HT1080 (cell line): ENCODE results near the gene CAV3. TPM values are rescaled to one million over a fixed set of nuclear protein-coding genes. Genes with fewer than 3 reads are reported as not detected.
A peak's percentile ranks its signal among the peaks of the same experiment; 100 is the strongest.
"Not testable (repeated sequence)": the region's sequence is repeated elsewhere in the genome, so short reads cannot be mapped to it uniquely, and the experiment has no call there.

Source experiments
- DNase-seq: peaks from one replicate; pipeline ENCODE4 v3.0.0-alpha.2; 2015; ENCODE audit warnings: low read depth
- polyA plus RNA-seq, 2 experiments: library from polyadenylated mRNA; depleted of rRNA; stranded (reverse); fragments of >200 nt; gene quantifications; 2 replicates each; pipeline ENCODE4 v1.2.3, GENCODE V29; 2015
- total RNA-seq: library from RNA; depleted of rRNA; stranded (reverse); fragments of >200 nt; shearing (Covaris generic); gene quantifications from 2 replicates; pipeline ENCODE4 v1.2.3, GENCODE V29; 2014; rRNA removed

The CAV3 gene
- not detected in 2 replicates for total RNA-seq
- not detected in 2 replicates for polyA plus RNA-seq (2015; cell fraction: cytosol; rRNA removed)
- not detected in 2 replicates for polyA plus RNA-seq (2015; cell fraction: nucleus; rRNA removed)

- DNase-seq = no peak
Measured at GRCh38 chr3:8733332-8734094, at the start of gene CAV3. Gene CAV3 (plus strand): TSS chr3:8733802. CDS start chr3:8733877, 75 bp downstream.

GRCh38 chr3:8684992-8685391, 48.6 kb upstream of the CAV3 start:
- not testable (repeated sequence) for DNase-seq

GRCh38 chr3:8691295-8691694, 42.3 kb upstream of the CAV3 start:
- DNase-seq = not testable (repeated sequence)

- no peak for DNase-seq
Measured at GRCh38 chr3:8702560-8702959, 31.0 kb upstream of the CAV3 start.

GRCh38 chr3:8705575-8705974, 28.0 kb upstream of the CAV3 start:
- no peak for DNase-seq

GRCh38 chr3:8709287-8709686, 24.3 kb upstream of the CAV3 start:
- DNase-seq = no peak

- no peak for DNase-seq
Measured at GRCh38 chr3:8709801-8710507, 23.6 kb upstream of the CAV3 start.

GRCh38 chr3:8712045-8712907, 21.3 kb upstream of the CAV3 start:
- DNase-seq = peak; percentile 88

- DNase-seq = no peak
Measured at GRCh38 chr3:8712908-8713255, 20.7 kb upstream of the CAV3 start.

- no peak for DNase-seq
Measured at GRCh38 chr3:8713901-8714759, 19.5 kb upstream of the CAV3 start.

- not testable (repeated sequence) for DNase-seq
Measured at GRCh38 chr3:8715757-8716156, 17.8 kb upstream of the CAV3 start.

GRCh38 chr3:8722808-8723207, 10.8 kb upstream of the CAV3 start:
- no peak for DNase-seq

GRCh38 chr3:8723612-8724011, 10.0 kb upstream of the CAV3 start:
- DNase-seq = no peak

- no peak for DNase-seq
Measured at GRCh38 chr3:8724108-8724752, 9.4 kb upstream of the CAV3 start.

GRCh38 chr3:8727605-8728512, 5.7 kb upstream of the CAV3 start:
- no peak for DNase-seq

GRCh38 chr3:8729479-8729878, 4.1 kb upstream of the CAV3 start:
- no peak for DNase-seq

- DNase-seq = no peak
Measured at GRCh38 chr3:8730656-8731055, 2.9 kb upstream of the CAV3 start.

GRCh38 chr3:8732413-8732812, 1.2 kb upstream of the CAV3 start:
- no peak for DNase-seq
